ENCODE results near the gene NOTUM. TPM values are rescaled to one million over a fixed set of nuclear protein-coding genes. Genes with fewer than 3 reads are reported as not detected.

Gene NOTUM
- total RNA-seq, 1 experiment from 2014 or later, result not detected

DNA sequence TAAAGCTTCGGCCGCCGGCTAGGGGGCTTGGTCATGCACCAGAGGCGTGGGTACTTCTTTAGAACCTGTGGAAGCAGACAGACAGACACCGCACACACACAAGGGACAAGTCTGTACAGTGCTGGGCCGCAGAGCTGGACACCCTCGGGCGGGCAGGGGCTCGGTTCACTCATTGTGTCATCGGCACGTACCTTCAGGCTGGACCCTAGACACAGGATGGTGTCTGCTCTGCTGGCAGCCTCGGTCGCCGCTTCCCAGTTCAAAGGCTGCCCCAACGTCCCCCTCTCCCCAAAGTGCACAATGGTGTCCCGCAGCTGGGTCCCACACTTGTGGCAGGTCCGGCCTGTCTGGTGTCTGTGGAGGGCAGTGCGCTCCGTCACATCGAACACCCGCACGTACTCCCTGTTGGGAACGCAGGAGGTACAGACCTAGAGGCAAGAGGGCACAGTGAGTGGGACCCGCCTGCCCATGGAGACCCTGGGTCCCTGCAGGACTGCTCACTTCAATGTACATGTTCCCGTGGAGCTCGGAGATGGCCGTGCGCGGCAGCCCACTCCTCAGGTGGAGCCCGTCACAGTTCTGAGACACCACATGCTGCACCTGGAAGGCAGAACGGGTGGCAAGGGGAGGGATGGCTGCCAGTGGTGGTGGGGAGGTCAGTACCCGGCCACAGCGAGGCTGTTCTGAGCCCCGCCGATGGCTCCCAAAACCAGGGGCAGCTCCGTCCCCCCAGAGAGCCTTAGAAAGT lies 46.7 kb downstream of the NOTUM start:
- Histone ChIP-seq H3K27me3 (replicated peaks; ENCODE audit: insufficient read depth, low read depth, low read length, poor library complexity) (no peaks in the 10 kb centered on the region), H3K36me3 (ENCODE audit: insufficient read depth, low read length, poor library complexity, severe bottlenecking) (peaks cover 30% of the 10 kb centered on the region), H3K4me3 (ENCODE audit: low read depth, low read length, poor library complexity, severe bottlenecking) (no peak overlapping the region), H3K9me3 (ENCODE audit: low read depth, low read length, poor library complexity, severe bottlenecking) (no peaks in the 10 kb centered on the region), H3K4me1 (ENCODE audit: insufficient read depth, low read length, poor library complexity, severe bottlenecking) (peaks cover 12% of the 10 kb centered on the region), H3K27ac (ENCODE audit: low read depth, low read length, poor library complexity, severe bottlenecking) (no peak overlapping the region)
- ChIA-PET CTCF (no interaction called here), POLR2A (ENCODE audit: low non-redundant PET) (no interaction called here)
- intact Hi-C loops (cut with micrococcal nuclease; ENCODE audit: unreplicated experiment), result no loop called here
- TF ChIP-seq, protein P1, sequence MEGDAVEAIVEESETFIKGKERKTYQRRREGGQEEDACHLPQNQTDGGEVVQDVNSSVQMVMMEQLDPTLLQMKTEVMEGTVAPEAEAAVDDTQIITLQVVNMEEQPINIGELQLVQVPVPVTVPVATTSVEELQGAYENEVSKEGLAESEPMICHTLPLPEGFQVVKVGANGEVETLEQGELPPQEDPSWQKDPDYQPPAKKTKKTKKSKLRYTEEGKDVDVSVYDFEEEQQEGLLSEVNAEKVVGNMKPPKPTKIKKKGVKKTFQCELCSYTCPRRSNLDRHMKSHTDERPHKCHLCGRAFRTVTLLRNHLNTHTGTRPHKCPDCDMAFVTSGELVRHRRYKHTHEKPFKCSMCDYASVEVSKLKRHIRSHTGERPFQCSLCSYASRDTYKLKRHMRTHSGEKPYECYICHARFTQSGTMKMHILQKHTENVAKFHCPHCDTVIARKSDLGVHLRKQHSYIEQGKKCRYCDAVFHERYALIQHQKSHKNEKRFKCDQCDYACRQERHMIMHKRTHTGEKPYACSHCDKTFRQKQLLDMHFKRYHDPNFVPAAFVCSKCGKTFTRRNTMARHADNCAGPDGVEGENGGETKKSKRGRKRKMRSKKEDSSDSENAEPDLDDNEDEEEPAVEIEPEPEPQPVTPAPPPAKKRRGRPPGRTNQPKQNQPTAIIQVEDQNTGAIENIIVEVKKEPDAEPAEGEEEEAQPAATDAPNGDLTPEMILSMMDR (conservative IDR thresholded peaks at IDR 0.05; ENCODE audit: low read depth, low read length), result no peak
- TF ChIP-seq EZH2 (IDR thresholded peaks at IDR 0.05; ENCODE audit: borderline replicate concordance, low read depth, low read length, poor library complexity, severe bottlenecking), result no peak
- DNase-seq (ENCODE audit: low spot score), result no peak
- BruUV-seq (replicated peaks), result no TSS peak

DNA sequence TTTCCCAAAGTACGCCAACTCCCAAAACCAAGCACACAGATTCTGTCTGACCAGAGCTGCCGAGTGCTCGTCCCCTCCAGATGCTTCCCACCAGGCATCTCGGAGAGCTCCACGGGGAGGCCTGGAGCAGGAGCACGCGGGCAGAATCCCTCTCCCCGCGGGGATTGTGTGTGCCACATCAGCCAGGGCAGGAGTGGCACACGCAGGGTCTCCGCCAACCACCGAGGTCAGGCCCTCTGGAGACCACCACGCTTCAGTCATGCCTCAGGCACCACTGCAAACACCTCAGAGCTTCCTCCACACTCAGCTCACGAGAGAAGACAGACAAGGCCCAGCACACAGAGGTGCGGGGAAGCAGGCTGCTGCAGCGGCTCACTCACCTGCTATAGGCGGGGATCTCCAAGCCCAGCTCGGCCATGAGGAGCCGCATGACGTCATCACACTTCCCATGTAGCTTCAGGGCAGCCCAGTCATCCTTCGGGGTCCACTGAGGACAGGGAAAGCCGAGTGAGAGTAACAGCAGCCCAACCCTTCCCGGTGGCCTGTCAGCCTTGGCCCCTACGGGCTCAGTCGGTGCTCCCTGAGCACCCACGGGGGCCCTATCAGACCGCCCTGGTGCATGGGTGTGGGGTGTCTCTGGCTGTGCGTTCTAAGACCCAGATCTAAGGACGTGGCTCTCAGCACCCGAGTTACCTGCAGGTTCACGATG lies 47.4 kb downstream of the NOTUM start:
- no TSS peak for BruUV-seq (replicated peaks)
- H3K9me3 ChIP-seq (ENCODE audit: low read depth, low read length, poor library complexity, severe bottlenecking), result no peaks in the 10 kb centered on the region
- intact Hi-C loops (cut with micrococcal nuclease; ENCODE audit: unreplicated experiment), result no loop called here
- CTCF ChIA-PET, result no interaction called here
- TF ChIP-seq, protein P1 (conservative IDR thresholded peaks at IDR 0.05; ENCODE audit: low read depth, low read length), result no peak
- no peak for TF ChIP-seq EZH2 (IDR thresholded peaks at IDR 0.05; ENCODE audit: borderline replicate concordance, low read depth, low read length, poor library complexity, severe bottlenecking)
- no peak overlapping the region for H3K4me3 ChIP-seq (ENCODE audit: low read depth, low read length, poor library complexity, severe bottlenecking)
- no peaks in the 10 kb centered on the region for H3K27me3 ChIP-seq (replicated peaks; ENCODE audit: insufficient read depth, low read depth, low read length, poor library complexity)
- DNase-seq (ENCODE audit: low spot score), result no peak
- no peak overlapping the region for H3K27ac ChIP-seq (ENCODE audit: low read depth, low read length, poor library complexity, severe bottlenecking)
- POLR2A ChIA-PET (ENCODE audit: low non-redundant PET), result no interaction called here
- peaks cover 12% of the 10 kb centered on the region for H3K4me1 ChIP-seq (ENCODE audit: insufficient read depth, low read length, poor library complexity, severe bottlenecking)
- H3K36me3 ChIP-seq (ENCODE audit: insufficient read depth, low read length, poor library complexity, severe bottlenecking), result peaks cover 34% of the 10 kb centered on the region

DNA sequence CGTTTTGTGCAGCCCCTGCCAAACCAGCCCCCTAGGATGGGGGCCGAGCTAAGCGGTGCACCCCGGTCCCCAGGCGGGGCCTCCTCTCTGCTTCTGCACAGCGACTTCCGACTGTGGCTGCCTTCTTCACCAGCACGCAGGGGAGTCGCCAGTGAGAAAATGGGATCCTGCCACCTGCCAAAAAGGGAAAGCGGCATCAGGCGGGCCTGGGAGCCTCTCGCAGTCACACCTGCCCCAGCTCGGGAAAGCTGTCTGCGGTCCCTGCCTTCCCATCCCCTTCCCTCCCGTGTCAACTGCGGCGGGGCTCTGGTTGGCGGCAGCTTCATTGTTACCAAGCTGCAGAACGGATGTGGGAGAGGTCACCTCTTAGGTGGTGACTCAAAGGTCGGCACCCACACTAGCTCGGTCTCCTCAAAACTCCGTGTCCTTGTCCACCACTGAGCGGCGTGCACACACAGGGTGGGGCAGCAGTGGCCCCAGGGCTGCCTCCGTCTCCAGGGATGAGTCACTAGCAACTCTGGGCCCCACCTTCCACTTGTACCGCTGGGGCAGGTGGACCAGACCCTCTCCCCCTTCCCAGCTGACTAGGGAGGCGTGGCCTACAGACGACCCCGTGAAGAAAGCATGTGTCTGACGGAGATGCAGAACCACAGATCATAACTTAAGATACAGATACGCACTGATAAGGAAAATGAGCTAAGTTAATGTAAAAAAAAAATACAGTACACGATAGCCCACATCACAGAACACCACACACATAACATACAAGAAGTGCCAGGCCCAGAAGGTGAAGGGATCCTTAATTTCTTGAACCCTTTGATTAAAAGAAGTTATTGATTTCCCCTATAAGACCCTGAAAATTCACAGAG lies 48.3 kb downstream of the NOTUM start:
- TF ChIP-seq, protein P1 (conservative IDR thresholded peaks at IDR 0.05; ENCODE audit: low read depth, low read length), result no peak
- no peak for TF ChIP-seq EZH2 (IDR thresholded peaks at IDR 0.05; ENCODE audit: borderline replicate concordance, low read depth, low read length, poor library complexity, severe bottlenecking)
- Histone ChIP-seq H3K27me3 (replicated peaks; ENCODE audit: insufficient read depth, low read depth, low read length, poor library complexity) (no peaks in the 10 kb centered on the region), H3K4me3 (ENCODE audit: low read depth, low read length, poor library complexity, severe bottlenecking) (no peak overlapping the region), H3K36me3 (ENCODE audit: insufficient read depth, low read length, poor library complexity, severe bottlenecking) (peaks cover 42% of the 10 kb centered on the region), H3K9me3 (ENCODE audit: low read depth, low read length, poor library complexity, severe bottlenecking) (no peaks in the 10 kb centered on the region), H3K27ac (ENCODE audit: low read depth, low read length, poor library complexity, severe bottlenecking) (no peak overlapping the region), H3K4me1 (ENCODE audit: insufficient read depth, low read length, poor library complexity, severe bottlenecking) (peaks cover 12% of the 10 kb centered on the region)
- intact Hi-C loops (cut with micrococcal nuclease; ENCODE audit: unreplicated experiment), result no loop called here
- no peak for DNase-seq (ENCODE audit: low spot score)
- ChIA-PET CTCF (no interaction called here), POLR2A (ENCODE audit: low non-redundant PET) (no interaction called here)
- no TSS peak for BruUV-seq (replicated peaks)

Measured in A673 (cell line).